GM23338 (cell line): Measurements from ENCODE around the gene PRSS48. TPM values are rescaled to one million over a fixed set of nuclear protein-coding genes. Genes with fewer than 3 reads are reported as not detected.

ENCODE experiments used
- ATAC-seq: fragments of 200-7000 bp; cut with Tn5 transposase; 3 replicates; pipeline ENCODE4 v1.9.1; 2020
- DNase-seq: peaks from one replicate; pipeline ENCODE4 v3.0.0-alpha.2; 2015; ENCODE audit warnings: low spot score
- H2AFZ ChIP-seq: fragments of 200-600 bp; sonication (generic); 2 replicates; pipeline ENCODE4 v1.8.0; 2016; ENCODE audit warnings: antibody characterized with exemption, mild to moderate bottlenecking, moderate library complexity
- H3F3A ChIP-seq: fragments of 200-600 bp; sonication (generic); replicated peaks from 2 replicates; pipeline ENCODE4 v1.8.0; 2017; ENCODE audit warnings: antibody characterized with exemption, mixed run types, low read depth
- H3K27ac ChIP-seq: fragments of 200-600 bp; sonication (generic); 2 replicates; pipeline ENCODE4 v1.6.1; 2016; ENCODE audit warnings: low read depth
- H3K27me3 ChIP-seq: fragments of 200-600 bp; sonication (generic); 2 replicates; pipeline ENCODE4 v1.8.0; 2016; ENCODE audit warnings: mild to moderate bottlenecking, mixed run types, moderate library complexity; ENCODE audit not compliant: insufficient read depth
- H3K36me3 ChIP-seq: fragments of 200-600 bp; sonication (generic); 2 replicates; pipeline ENCODE4 v1.8.0; 2016; ENCODE audit warnings: mild to moderate bottlenecking; ENCODE audit not compliant: insufficient read depth
- H3K4me1 ChIP-seq: fragments of 200-600 bp; sonication (generic); 2 replicates; pipeline ENCODE4 v1.8.0; 2016; ENCODE audit warnings: mild to moderate bottlenecking, moderate library complexity; ENCODE audit not compliant: insufficient read depth
- H3K4me2 ChIP-seq: fragments of 200-600 bp; sonication (generic); 2 replicates; pipeline ENCODE4 v1.7.1; 2017; ENCODE audit warnings: mixed run types
- H3K4me3 ChIP-seq: fragments of 200-600 bp; sonication (generic); 2 replicates; pipeline ENCODE4 v1.6.1; 2016; ENCODE audit warnings: mixed run types
- H3K79me2 ChIP-seq: fragments of 200-600 bp; sonication (generic); replicated peaks from 2 replicates; pipeline ENCODE4 v1.8.0; 2017; ENCODE audit warnings: mild to moderate bottlenecking; ENCODE audit not compliant: insufficient read depth
- H3K9me2 ChIP-seq: fragments of 200-600 bp; sonication (generic); 2 replicates; pipeline ENCODE4 v1.8.0; 2017; ENCODE audit not compliant: insufficient read depth
- H4K20me1 ChIP-seq: fragments of 200-600 bp; sonication (generic); replicated peaks from 2 replicates; pipeline ENCODE4 v1.8.0; 2017; ENCODE audit warnings: mild to moderate bottlenecking; ENCODE audit not compliant: insufficient read depth
- H3K27ac Mint-ChIP-seq: 2 replicates; pipeline ENCODE4 v1.8.0; 2020; ENCODE audit warnings: inconsistent platforms, mild to moderate bottlenecking, moderate library complexity, mixed read lengths
- H3K27me3 Mint-ChIP-seq: 3 replicates; pipeline ENCODE4 v1.8.0; 2022; ENCODE audit warnings: low read depth, mild to moderate bottlenecking, moderate library complexity, mixed read lengths, inconsistent platforms; ENCODE audit not compliant: insufficient read depth, poor library complexity
- H3K36me3 Mint-ChIP-seq: 3 replicates; pipeline ENCODE4 v1.8.0; 2021; ENCODE audit warnings: low read depth, mild to moderate bottlenecking, inconsistent platforms, moderate library complexity, mixed read lengths
- H3K4me1 Mint-ChIP-seq: 3 replicates; pipeline ENCODE4 v1.8.0; 2020; ENCODE audit warnings: mild to moderate bottlenecking, inconsistent platforms, mixed read lengths
- H3K4me3 Mint-ChIP-seq: 3 replicates; pipeline ENCODE4 v1.8.0; 2021; ENCODE audit warnings: moderate library complexity, mild to moderate bottlenecking, inconsistent platforms, mixed read lengths
- H3K9me3 Mint-ChIP-seq: 3 replicates; pipeline ENCODE4 v1.8.0; 2020; ENCODE audit warnings: moderate library complexity, mild to moderate bottlenecking, inconsistent platforms, mixed read lengths
- CREB1 ChIP-seq: fragments of 250-450 bp; sonication (Bioruptor Pico); IDR thresholded peaks from 2 replicates; pipeline ENCODE4 v1.5.0; 2020; ENCODE audit warnings: low read depth, mild to moderate bottlenecking, moderate library complexity
- CTCF ChIP-seq, 2 experiments: fragments of 200-600 bp in 1 of 2; sonication (generic) in 1 of 2; conservative IDR thresholded peaks; 2 replicates each; pipeline versions ENCODE4 v1.5.1 to v1.6.1; 2016 to 2017; ENCODE audit warnings: antibody characterized with exemption in 2 of 2, low read depth in 2 of 2, mild to moderate bottlenecking in 2 of 2, moderate library complexity in 1 of 2
- EZH2 ChIP-seq: fragments of 200-600 bp; sonication (generic); IDR thresholded peaks from one replicate; pipeline ENCODE4 v1.8.0; 2017; ENCODE audit warnings: antibody characterized with exemption, mild to moderate bottlenecking, low read depth; ENCODE audit not compliant: unreplicated experiment
- EZH2phosphoT487 ChIP-seq: fragments of 200-600 bp; sonication (generic); IDR thresholded peaks from one replicate; pipeline ENCODE4 v1.8.1; 2018; ENCODE audit warnings: antibody characterized with exemption; ENCODE audit not compliant: unreplicated experiment
- JUNB ChIP-seq: IDR thresholded peaks from one replicate; pipeline ENCODE4 v1.6.1; 2016; ENCODE audit warnings: antibody characterized with exemption; ENCODE audit not compliant: unreplicated experiment
- NANOG ChIP-seq: IDR thresholded peaks from 2 replicates; pipeline ENCODE4 v1.6.1; 2016; ENCODE audit warnings: antibody characterized with exemption, borderline replicate concordance
- POLR2AphosphoS5 ChIP-seq: IDR thresholded peaks from 2 replicates; pipeline ENCODE4 v1.6.1; 2016; ENCODE audit warnings: antibody characterized with exemption, low read depth
- STAT1 ChIP-seq: IDR thresholded peaks from one replicate; pipeline ENCODE4 v1.6.1; 2016; ENCODE audit warnings: antibody characterized with exemption; ENCODE audit not compliant: unreplicated experiment
- ZNF114 ChIP-seq: fragments of 250-450 bp; sonication (Bioruptor Pico); IDR thresholded peaks from 2 replicates; pipeline ENCODE4 v1.5.0; 2020; ENCODE audit warnings: mild to moderate bottlenecking, moderate library complexity
- ZNF331 ChIP-seq: fragments of 250-450 bp; sonication (Bioruptor Pico); IDR thresholded peaks from 2 replicates; pipeline ENCODE4 v1.5.0; 2020; ENCODE audit warnings: low read depth, mild to moderate bottlenecking, moderate library complexity
- ZNF462 ChIP-seq: fragments of 250-450 bp; sonication (Bioruptor Pico); IDR thresholded peaks from 2 replicates; pipeline ENCODE4 v1.5.0; 2020; ENCODE audit warnings: mild to moderate bottlenecking, moderate library complexity
- polyA plus RNA-seq: library from polyadenylated mRNA; unstranded; fragments of >200 nt; fragmentation: Nextera tagmentation; extraction: Ambion mirVana; gene quantifications from 2 replicates; pipeline ENCODE4 v1.2.1, GENCODE V29; 2016
- total RNA-seq: library from RNA; depleted of rRNA; stranded (reverse); fragments of >200 nt; shearing (Covaris generic); gene quantifications from 2 replicates; pipeline ENCODE4 v1.2.3, GENCODE V29; 2014
- TF ChIP-seq, protein P1 (sequence below): IDR thresholded peaks from one replicate; pipeline ENCODE4 v1.6.1; 2018; ENCODE audit warnings: antibody characterized with exemption; ENCODE audit not compliant: unreplicated experiment
- TF ChIP-seq, protein P2 (sequence below): IDR thresholded peaks from 2 replicates; pipeline ENCODE4 v1.6.1; 2016; ENCODE audit warnings: antibody characterized with exemption

Gene PRSS48
- total and polyA plus RNA-seq, 2 experiments from 2014 or later, result 0.36 TPM; not detected in 1

DNA sequence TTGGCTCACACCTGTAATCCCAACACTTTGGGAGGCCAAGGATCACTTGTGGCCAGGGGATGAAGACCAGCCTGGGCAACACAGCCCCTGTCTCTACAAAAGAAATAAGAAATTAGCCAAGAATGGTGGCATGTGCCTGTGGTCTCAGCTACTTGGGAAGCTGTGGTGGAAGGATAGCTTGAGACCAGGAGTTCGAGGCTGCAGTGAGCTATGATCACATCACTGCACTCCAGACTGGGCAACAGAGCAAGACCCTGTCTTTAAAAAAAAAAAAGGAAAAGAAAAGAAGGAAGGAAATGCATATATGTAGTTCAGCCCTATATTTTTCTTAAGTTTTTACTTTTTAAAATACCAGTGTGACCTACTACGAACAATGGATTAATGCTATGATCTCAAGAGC, 15.1 kb downstream of the PRSS48 start:
- H3F3A ChIP-seq, result no peaks in the 10 kb centered on the region
- H3K4me2 ChIP-seq, result no peak overlapping the region
- H3K4me3 ChIP-seq, result no peak overlapping the region
- Mint-ChIP-seq H3K36me3 (peaks cover 17% of the 10 kb centered on the region), H3K27me3 (peaks cover 4% of the 10 kb centered on the region), H3K4me1 (peaks cover 23% of the 10 kb centered on the region), H3K27ac (no peak overlapping the region), H3K4me3 (no peak overlapping the region), H3K9me3 (no peaks in the 10 kb centered on the region)
- H3K27ac ChIP-seq, result no peak overlapping the region
- H3K79me2 ChIP-seq, result peaks cover 94% of the 10 kb centered on the region
- ATAC-seq (no peak), DNase-seq (no peak)
- no peaks in the 10 kb centered on the region for H3K9me2 ChIP-seq
- TF ChIP-seq EZH2phosphoT487 (no peak), ZNF114 (no peak), POLR2AphosphoS5 (no peak), JUNB (no peak), CTCF (conservative IDR thresholded peaks at IDR 0.05; ENCODE audit: low read depth in 2 of 2) (no peak), NANOG (no peak), EZH2 (no peak), STAT1 (no peak), ZNF462 (CRISPR knock-in tag) (no peak), ZNF331 (CRISPR knock-in tag) (no peak), CREB1 (CRISPR knock-in tag) (no peak)
- TF ChIP-seq, protein P1, sequence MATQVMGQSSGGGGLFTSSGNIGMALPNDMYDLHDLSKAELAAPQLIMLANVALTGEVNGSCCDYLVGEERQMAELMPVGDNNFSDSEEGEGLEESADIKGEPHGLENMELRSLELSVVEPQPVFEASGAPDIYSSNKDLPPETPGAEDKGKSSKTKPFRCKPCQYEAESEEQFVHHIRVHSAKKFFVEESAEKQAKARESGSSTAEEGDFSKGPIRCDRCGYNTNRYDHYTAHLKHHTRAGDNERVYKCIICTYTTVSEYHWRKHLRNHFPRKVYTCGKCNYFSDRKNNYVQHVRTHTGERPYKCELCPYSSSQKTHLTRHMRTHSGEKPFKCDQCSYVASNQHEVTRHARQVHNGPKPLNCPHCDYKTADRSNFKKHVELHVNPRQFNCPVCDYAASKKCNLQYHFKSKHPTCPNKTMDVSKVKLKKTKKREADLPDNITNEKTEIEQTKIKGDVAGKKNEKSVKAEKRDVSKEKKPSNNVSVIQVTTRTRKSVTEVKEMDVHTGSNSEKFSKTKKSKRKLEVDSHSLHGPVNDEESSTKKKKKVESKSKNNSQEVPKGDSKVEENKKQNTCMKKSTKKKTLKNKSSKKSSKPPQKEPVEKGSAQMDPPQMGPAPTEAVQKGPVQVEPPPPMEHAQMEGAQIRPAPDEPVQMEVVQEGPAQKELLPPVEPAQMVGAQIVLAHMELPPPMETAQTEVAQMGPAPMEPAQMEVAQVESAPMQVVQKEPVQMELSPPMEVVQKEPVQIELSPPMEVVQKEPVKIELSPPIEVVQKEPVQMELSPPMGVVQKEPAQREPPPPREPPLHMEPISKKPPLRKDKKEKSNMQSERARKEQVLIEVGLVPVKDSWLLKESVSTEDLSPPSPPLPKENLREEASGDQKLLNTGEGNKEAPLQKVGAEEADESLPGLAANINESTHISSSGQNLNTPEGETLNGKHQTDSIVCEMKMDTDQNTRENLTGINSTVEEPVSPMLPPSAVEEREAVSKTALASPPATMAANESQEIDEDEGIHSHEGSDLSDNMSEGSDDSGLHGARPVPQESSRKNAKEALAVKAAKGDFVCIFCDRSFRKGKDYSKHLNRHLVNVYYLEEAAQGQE, result no peak
- TF ChIP-seq, protein P2, sequence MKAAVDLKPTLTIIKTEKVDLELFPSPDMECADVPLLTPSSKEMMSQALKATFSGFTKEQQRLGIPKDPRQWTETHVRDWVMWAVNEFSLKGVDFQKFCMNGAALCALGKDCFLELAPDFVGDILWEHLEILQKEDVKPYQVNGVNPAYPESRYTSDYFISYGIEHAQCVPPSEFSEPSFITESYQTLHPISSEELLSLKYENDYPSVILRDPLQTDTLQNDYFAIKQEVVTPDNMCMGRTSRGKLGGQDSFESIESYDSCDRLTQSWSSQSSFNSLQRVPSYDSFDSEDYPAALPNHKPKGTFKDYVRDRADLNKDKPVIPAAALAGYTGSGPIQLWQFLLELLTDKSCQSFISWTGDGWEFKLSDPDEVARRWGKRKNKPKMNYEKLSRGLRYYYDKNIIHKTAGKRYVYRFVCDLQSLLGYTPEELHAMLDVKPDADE, result no peak
- H3K4me1 ChIP-seq, result peaks cover 22% of the 10 kb centered on the region
- no peaks in the 10 kb centered on the region; the same call in 1 of the 2 replicates for H4K20me1 ChIP-seq
- no peaks in the 10 kb centered on the region for H3K36me3 ChIP-seq
- no peak overlapping the region for H2AFZ ChIP-seq
- H3K27me3 ChIP-seq, result no peaks in the 10 kb centered on the region
